Hepatocyte (in vitro differentiated cells): Measurements from ENCODE around the gene SNW1. TPM values are rescaled to one million over a fixed set of nuclear protein-coding genes. Genes with fewer than 3 reads are reported as not detected.
A peak's percentile ranks its signal among the peaks of the same experiment; 100 is the strongest.

ENCODE experiments used
- DNase-seq: peaks from one replicate; pipeline ENCODE4 v3.0.0-alpha.2; 2016; ENCODE audit warnings: low spot score
- H2AFZ ChIP-seq: fragments of 200-600 bp; sonication (generic); 2 replicates; pipeline ENCODE4 v1.6.0; 2016; ENCODE audit warnings: antibody characterized with exemption, mild to moderate bottlenecking
- H3K27ac ChIP-seq: fragments of 200-600 bp; sonication (generic); 2 replicates; pipeline ENCODE4 v1.5.1; 2016; ENCODE audit warnings: mild to moderate bottlenecking
- H3K27me3 ChIP-seq: fragments of 200-600 bp; sonication (generic); 2 replicates; pipeline ENCODE4 v1.6.1; 2016
- H3K36me3 ChIP-seq: fragments of 200-600 bp; sonication (generic); replicated peaks from 2 replicates; pipeline ENCODE4 v1.5.1; 2016; ENCODE audit warnings: low read depth; ENCODE audit not compliant: insufficient read depth
- H3K4me1 ChIP-seq: fragments of 200-600 bp; sonication (generic); 2 replicates; pipeline ENCODE4 v1.5.1; 2016; ENCODE audit warnings: mild to moderate bottlenecking, moderate library complexity; ENCODE audit not compliant: insufficient read depth
- H3K4me2 ChIP-seq: fragments of 200-600 bp; sonication (generic); 2 replicates; pipeline ENCODE4 v1.6.0; 2016
- H3K4me3 ChIP-seq: fragments of 200-600 bp; sonication (generic); 2 replicates; pipeline ENCODE4 v1.5.1; 2016; ENCODE audit warnings: mild to moderate bottlenecking
- H3K79me2 ChIP-seq: fragments of 200-600 bp; sonication (generic); 2 replicates; pipeline ENCODE4 v1.6.0; 2017; ENCODE audit warnings: mild to moderate bottlenecking
- H3K9me2 ChIP-seq: fragments of 200-600 bp; sonication (generic); replicated peaks from 2 replicates; pipeline ENCODE4 v1.6.0; 2017; ENCODE audit warnings: mild to moderate bottlenecking; ENCODE audit not compliant: insufficient read depth
- H3K9me3 ChIP-seq: fragments of 200-600 bp; sonication (generic); 2 replicates; pipeline ENCODE4 v1.5.1; 2016; ENCODE audit warnings: low read depth, mild to moderate bottlenecking
- H4K20me1 ChIP-seq: fragments of 200-600 bp; sonication (generic); 2 replicates; pipeline ENCODE4 v1.6.0; 2016; ENCODE audit warnings: mild to moderate bottlenecking; ENCODE audit not compliant: insufficient read depth, poor library complexity, severe bottlenecking
- EZH2 ChIP-seq: fragments of 200-600 bp; sonication (generic); IDR thresholded peaks from 2 replicates; pipeline ENCODE4 v1.6.1; 2016; ENCODE audit warnings: antibody characterized with exemption, mild to moderate bottlenecking, borderline replicate concordance
- EZH2phosphoT487 ChIP-seq: fragments of 200-600 bp; sonication (generic); IDR thresholded peaks from one replicate; pipeline ENCODE4 v1.6.1; 2018; ENCODE audit warnings: antibody characterized with exemption, mild to moderate bottlenecking, low read depth, moderate library complexity; ENCODE audit not compliant: unreplicated experiment, severe bottlenecking
- WGBS: methylation state at CpG from one replicate; pipeline ENCODE4 v1.1.6; 2016; ENCODE audit warnings: low lambda C conversion rate; ENCODE audit errors: missing lambda C conversion rate; 5-methylcytosine and 5-hydroxymethylcytosine counted together
- polyA plus RNA-seq: library from polyadenylated mRNA; unstranded; fragments of >200 nt; fragmentation: Nextera tagmentation; extraction: Ambion mirVana; gene quantifications from 2 replicates; pipeline ENCODE4 v1.2.1, GENCODE V29; 2016
- total RNA-seq: library from RNA; depleted of rRNA; stranded (reverse); fragments of >200 nt; gene quantifications from 2 replicates; pipeline ENCODE4 v1.2.3, GENCODE V29; 2014
- TF ChIP-seq, protein P1 (sequence below): fragments of 200-600 bp; sonication (generic); IDR thresholded peaks from 2 replicates; pipeline ENCODE4 v1.5.1; 2016; ENCODE audit warnings: antibody characterized with exemption, mild to moderate bottlenecking; ENCODE audit not compliant: poor library complexity

The SNW1 gene
- 54.0 and 57.0 TPM in 2 replicates for total RNA-seq
- polyA plus RNA-seq, result 47.7 and 49.2 TPM in 2 replicates

- H3K4me1 ChIP-seq, result peaks cover 3% of the 10 kb centered on the region
- H3K27ac ChIP-seq, result peak within 1 kb of the TSS; percentile 96
- H3K27me3 ChIP-seq, result no peaks in the 10 kb centered on the region
- H3K4me2 ChIP-seq, result peak within 1 kb of the TSS; percentile 87
- no peaks in the 10 kb centered on the region for H3K36me3 ChIP-seq
- 1% methylated on average over 59 of the region's 60 CpGs for WGBS
- no peaks in the 10 kb centered on the region for H3K9me2 ChIP-seq
- H3K79me2 ChIP-seq, result peaks cover 48% of the 10 kb centered on the region
- DNase-seq, result peak; percentile 97
- H3K9me3 ChIP-seq, result no peaks in the 10 kb centered on the region
- peak within 1 kb of the TSS; percentile 95 for H2AFZ ChIP-seq
- TF ChIP-seq EZH2 (no peak), EZH2phosphoT487 (no peak)
- TF ChIP-seq, protein P1, sequence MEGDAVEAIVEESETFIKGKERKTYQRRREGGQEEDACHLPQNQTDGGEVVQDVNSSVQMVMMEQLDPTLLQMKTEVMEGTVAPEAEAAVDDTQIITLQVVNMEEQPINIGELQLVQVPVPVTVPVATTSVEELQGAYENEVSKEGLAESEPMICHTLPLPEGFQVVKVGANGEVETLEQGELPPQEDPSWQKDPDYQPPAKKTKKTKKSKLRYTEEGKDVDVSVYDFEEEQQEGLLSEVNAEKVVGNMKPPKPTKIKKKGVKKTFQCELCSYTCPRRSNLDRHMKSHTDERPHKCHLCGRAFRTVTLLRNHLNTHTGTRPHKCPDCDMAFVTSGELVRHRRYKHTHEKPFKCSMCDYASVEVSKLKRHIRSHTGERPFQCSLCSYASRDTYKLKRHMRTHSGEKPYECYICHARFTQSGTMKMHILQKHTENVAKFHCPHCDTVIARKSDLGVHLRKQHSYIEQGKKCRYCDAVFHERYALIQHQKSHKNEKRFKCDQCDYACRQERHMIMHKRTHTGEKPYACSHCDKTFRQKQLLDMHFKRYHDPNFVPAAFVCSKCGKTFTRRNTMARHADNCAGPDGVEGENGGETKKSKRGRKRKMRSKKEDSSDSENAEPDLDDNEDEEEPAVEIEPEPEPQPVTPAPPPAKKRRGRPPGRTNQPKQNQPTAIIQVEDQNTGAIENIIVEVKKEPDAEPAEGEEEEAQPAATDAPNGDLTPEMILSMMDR, result no peak
- H4K20me1 ChIP-seq, result peaks cover 32% of the 10 kb centered on the region
- peak within 1 kb of the TSS; percentile 78 for H3K4me3 ChIP-seq
These were observed at the start of gene SNW1 for GRCh38 chr14:77760381-77761204. TSS of gene SNW1 (minus strand) at chr14:77761156. CDS start at chr14:77761127, 29 bp downstream.

- no peak overlapping the region for H3K27ac ChIP-seq
- TF ChIP-seq EZH2phosphoT487, result no peak
- TF ChIP-seq, protein P1, result no peak
- TF ChIP-seq EZH2, result no peak
- DNase-seq, result no peak
- no peak overlapping the region for H3K4me2 ChIP-seq
- no peaks in the 10 kb centered on the region for H3K4me1 ChIP-seq
- 96% methylated on average over 1 of the region's 1 CpG for WGBS
- no peaks in the 10 kb centered on the region for H3K9me2 ChIP-seq
- no peaks in the 10 kb centered on the region for H3K79me2 ChIP-seq
- no peaks in the 10 kb centered on the region for H3K9me3 ChIP-seq
- H2AFZ ChIP-seq, result no peak overlapping the region
- no peaks in the 10 kb centered on the region for H4K20me1 ChIP-seq
- no peaks in the 10 kb centered on the region for H3K36me3 ChIP-seq
- no peaks in the 10 kb centered on the region for H3K27me3 ChIP-seq
- H3K4me3 ChIP-seq, result no peak overlapping the region
These were observed 48.1 kb upstream of the SNW1 start for GRCh38 chr14:77809011-77809410.

- Histone ChIP-seq H3K9me3 (no peaks in the 10 kb centered on the region), H2AFZ (no peak overlapping the region), H3K79me2 (no peaks in the 10 kb centered on the region), H3K27ac (no peak overlapping the region), H3K4me3 (no peak overlapping the region), H4K20me1 (no peaks in the 10 kb centered on the region), H3K4me1 (no peaks in the 10 kb centered on the region), H3K36me3 (no peaks in the 10 kb centered on the region), H3K9me2 (no peaks in the 10 kb centered on the region), H3K4me2 (no peak overlapping the region), H3K27me3 (no peaks in the 10 kb centered on the region)
- no peak for DNase-seq
- TF ChIP-seq EZH2phosphoT487 (no peak), EZH2 (no peak)
- TF ChIP-seq, protein P1, result no peak
- WGBS, result 98% methylated on average over 3 of the region's 3 CpGs
These were observed 47.3 kb upstream of the SNW1 start for GRCh38 chr14:77808250-77808649.
